H1 (cell line): Measurements from ENCODE around the gene RUNX1. TPM values are rescaled to one million over a fixed set of nuclear protein-coding genes. Genes with fewer than 3 reads are reported as not detected.

Source experiments
- CTCF ChIA-PET: fragments of 300-600 bp; sonication (Branson Sonifier 250); formaldehyde crosslinking; loops from one replicate; lab custom pipeline; 2021; ENCODE audit not compliant: partially characterized antibody; lab: Charles Lee
- POLR2A ChIA-PET: fragments of 300-600 bp; sonication (Branson Sonifier 250); formaldehyde crosslinking; loops from one replicate; lab custom pipeline; 2021; ENCODE audit warnings: inconsistent platforms; ENCODE audit not compliant: partially characterized antibody; lab: Charles Lee
- DNase-seq, 2 experiments: peaks; one replicate each; pipeline versions ENCODE4 v3.0.0 to v3.0.0-alpha.2; 2010 to 2022; ENCODE audit warnings: low spot score in 2 of 2, low read depth in 1 of 2, mixed read lengths in 1 of 2
- FAIRE-seq: peaks from 2 replicates; lab custom pipeline; 2011; peaks lifted over from hg19 to GRCh38; lab: Jason Lieb, UNC
- H2AFZ ChIP-seq: 2 replicates; pipeline ENCODE4 v1.8.1; 2012; ENCODE audit warnings: low read length, inconsistent platforms
- H2AK5ac ChIP-seq: 2 replicates; pipeline ENCODE4 v1.6.1; 2013; ENCODE audit warnings: low read depth, low read length
- H2BK120ac ChIP-seq: replicated peaks from 2 replicates; pipeline ENCODE3; 2013; ENCODE audit warnings: low read depth, low read length, inconsistent platforms
- H2BK12ac ChIP-seq: 2 replicates; pipeline ENCODE4 v1.6.1; 2013; ENCODE audit warnings: low read depth, low read length
- H2BK15ac ChIP-seq: 2 replicates; pipeline ENCODE4 v1.6.1; 2013; ENCODE audit warnings: low read length
- H2BK20ac ChIP-seq: 2 replicates; pipeline ENCODE4 v1.6.1; 2013; ENCODE audit warnings: low read length
- H2BK5ac ChIP-seq: 2 replicates; pipeline ENCODE4 v1.6.1; 2013; ENCODE audit warnings: low read depth, low read length
- H3K14ac ChIP-seq: 2 replicates; pipeline ENCODE4 v1.6.1; 2013; ENCODE audit warnings: inconsistent platforms; ENCODE audit not compliant: insufficient read length
- H3K18ac ChIP-seq: 2 replicates; pipeline ENCODE4 v1.6.1; 2013; ENCODE audit warnings: low read length; ENCODE audit errors: extremely low read depth
- H3K23ac ChIP-seq: 2 replicates; pipeline ENCODE4 v1.6.1; 2013; ENCODE audit warnings: inconsistent platforms; ENCODE audit not compliant: insufficient read length
- H3K23me2 ChIP-seq: 2 replicates; pipeline ENCODE4 v1.6.1; 2013; ENCODE audit warnings: low read depth, low read length
- H3K27ac ChIP-seq: 2 replicates; pipeline ENCODE4 v1.6.1; 2011; ENCODE audit warnings: low read depth, low read length, inconsistent platforms
- H3K27me3 ChIP-seq, 4 experiments: replicated peaks in 1 of 4; 1 replicate in 1 of 4; 2 replicates in 3 of 4; pipeline versions ENCODE4 v1.6.1 to v1.8.1; 2011 to 2013; ENCODE audit warnings: low read length in 3 of 4, mild to moderate bottlenecking in 3 of 4, inconsistent platforms in 2 of 4, mixed read lengths in 2 of 4, moderate library complexity in 1 of 4; ENCODE audit not compliant: control insufficient read depth in 3 of 4, insufficient read depth in 3 of 4; ENCODE audit errors: extremely low read depth in 1 of 4
- H3K36me3 ChIP-seq, 4 experiments: 2 replicates each; pipeline versions ENCODE4 v1.6.1 to v1.8.1; 2011 to 2013; ENCODE audit warnings: mild to moderate bottlenecking in 4 of 4, low read length in 3 of 4, moderate library complexity in 2 of 4, control low read depth in 1 of 4, inconsistent platforms in 1 of 4; ENCODE audit not compliant: insufficient read depth in 4 of 4, control insufficient read depth in 2 of 4
- H3K4ac ChIP-seq: replicated peaks from 2 replicates; pipeline ENCODE3; 2013; ENCODE audit warnings: low read length, low read depth, mixed read lengths, inconsistent platforms; ENCODE audit not compliant: insufficient read length
- H3K4me1 ChIP-seq, 4 experiments: replicated peaks in 1 of 4; 1 replicate in 1 of 4; 2 replicates in 3 of 4; pipeline versions ENCODE4 v1.6.1 to v1.8.1; 2011 to 2013; ENCODE audit warnings: low read length in 3 of 4, inconsistent platforms in 2 of 4, mixed read lengths in 1 of 4; ENCODE audit not compliant: insufficient read depth in 4 of 4, control insufficient read depth in 3 of 4
- H3K4me2 ChIP-seq, 2 experiments: 2 replicates each; pipeline versions ENCODE4 v1.6.1 to v1.8.1; 2011 to 2013; ENCODE audit warnings: low read depth in 2 of 2, low read length in 2 of 2, control low read depth in 1 of 2, inconsistent platforms in 1 of 2, mild to moderate bottlenecking in 1 of 2; ENCODE audit not compliant: insufficient read depth in 1 of 2
- H3K4me3 ChIP-seq, 4 experiments: fragments of 200-600, 300-600 bp in 1 of 4; sonication (generic), shearing (Covaris generic), sonication (Bioruptor Twin) in 1 of 4; 2 replicates each; pipeline versions ENCODE4 v1.5.1 to v1.8.1; 2011 to 2016; ENCODE audit warnings: low read length in 4 of 4, low read depth in 3 of 4, control low read depth in 2 of 4, inconsistent platforms in 2 of 4, mild to moderate bottlenecking in 2 of 4, mixed read lengths in 1 of 4, moderate library complexity in 1 of 4; ENCODE audit not compliant: insufficient read depth in 2 of 4; ENCODE audit errors: extremely low read depth in 1 of 4
- H3K56ac ChIP-seq: replicated peaks from 2 replicates; pipeline ENCODE3; 2013; ENCODE audit warnings: low read depth, mild to moderate bottlenecking, mixed read lengths, low read length, inconsistent platforms; ENCODE audit not compliant: insufficient read length
- H3K79me1 ChIP-seq: 2 replicates; pipeline ENCODE4 v1.6.1; 2013; ENCODE audit warnings: low read depth, low read length, control low read depth
- H3K79me2 ChIP-seq, 2 experiments: 2 replicates each; pipeline versions ENCODE4 v1.6.1 to v1.8.1; 2012 to 2013; ENCODE audit warnings: low read length in 2 of 2, mild to moderate bottlenecking in 2 of 2, inconsistent platforms in 1 of 2; ENCODE audit not compliant: insufficient read depth in 2 of 2, control insufficient read depth in 1 of 2
- H3K9ac ChIP-seq, 4 experiments: replicated peaks in 1 of 4; 1 replicate in 1 of 4; 2 replicates in 3 of 4; pipeline versions ENCODE4 v1.6.1 to v1.8.1; 2011 to 2013; ENCODE audit warnings: low read depth in 3 of 4, low read length in 3 of 4, control low read depth in 2 of 4, mild to moderate bottlenecking in 2 of 4, moderate library complexity in 2 of 4, inconsistent platforms in 1 of 4; ENCODE audit errors: extremely low read depth in 1 of 4
- H3K9me3 ChIP-seq, 2 experiments: 2 replicates each; pipeline versions ENCODE4 v1.6.1 to v1.8.1; 2012 to 2013; ENCODE audit warnings: mild to moderate bottlenecking in 2 of 2, moderate library complexity in 2 of 2, control low read depth in 1 of 2, inconsistent platforms in 1 of 2, low read depth in 1 of 2, low read length in 1 of 2, mixed read lengths in 1 of 2; ENCODE audit not compliant: insufficient read depth in 2 of 2
- H4K20me1 ChIP-seq, 2 experiments: replicated peaks in 1 of 2; 2 replicates each; pipeline versions ENCODE3 to v1.8.1; 2011 to 2013; ENCODE audit warnings: inconsistent platforms in 2 of 2, low read length in 2 of 2, mild to moderate bottlenecking in 1 of 2; ENCODE audit not compliant: insufficient read depth in 2 of 2, control insufficient read depth in 1 of 2
- H4K5ac ChIP-seq: 2 replicates; pipeline ENCODE4 v1.6.1; 2013; ENCODE audit warnings: low read length, low read depth, mixed read lengths, inconsistent platforms; ENCODE audit not compliant: insufficient read length
- H4K8ac ChIP-seq: 2 replicates; pipeline ENCODE4 v1.8.0; 2013; ENCODE audit warnings: mild to moderate bottlenecking, moderate library complexity, low read length, inconsistent platforms; ENCODE audit not compliant: insufficient read depth; ENCODE audit errors: extremely low read depth
- H4K91ac ChIP-seq: replicated peaks from 2 replicates; pipeline ENCODE3; 2013; ENCODE audit warnings: low read length, mixed read lengths, inconsistent platforms; ENCODE audit not compliant: insufficient read length
- WGBS, 2 experiments: shearing (Covaris generic) in 1 of 2; methylation state at CpG; one replicate each; pipeline versions ENCODE4 v1.1.6 to v1.1.7; 2013 to 2015; ENCODE audit warnings: low lambda C conversion rate in 2 of 2, mixed read lengths in 2 of 2, inconsistent platforms in 1 of 2, low coverage in 1 of 2, missing lambda C conversion rate in 1 of 2; ENCODE audit not compliant: insufficient replicate concordance in 2 of 2, insufficient coverage in 1 of 2, insufficient read length in 1 of 2; ENCODE audit errors: extremely low coverage in 1 of 2, missing lambda C conversion rate in 1 of 2; 5-methylcytosine and 5-hydroxymethylcytosine counted together
- polyA plus RNA-seq, 7 experiments: library from polyadenylated mRNA; depleted of rRNA in 3 of 7; stranded (reverse) in 5 of 7; unstranded in 2 of 7; fragments of >200 nt in 5 of 7; fragments of 200-250 nt in 2 of 7; gene quantifications; 1 replicate in 5 of 7; 2 replicates in 1 of 7; 4 replicates in 1 of 7; pipeline versions ENCODE4 v1.2.1 to v1.2.3, GENCODE V29; 2011 to 2013; ENCODE audit warnings: missing spikeins in 2 of 7, mixed read lengths in 2 of 7
- total RNA-seq: library from RNA; stranded (reverse); fragmentation: NEBNext Ultra II Directional; extraction: Animal tissue kit (Norgen Biotek cat#: 25700); gene quantifications from 2 replicates; pipeline ENCODE4 v1.2.1, GENCODE V29; 2021

RUNX1 gene
- total and polyA plus RNA-seq, 2 of the 8 experiments (the other 6 are each of a cell fraction or from before 2014, with no cell fraction given) = 0.20 to 0.60 TPM

GRCh38 chr21:34834852-34835501 is 214.1 kb downstream of the RUNX1 start:
- no peak overlapping the region for H3K27ac ChIP-seq
- H4K5ac ChIP-seq = no peak overlapping the region
- no peak overlapping the region for H4K8ac ChIP-seq
- H3K56ac ChIP-seq = no peak overlapping the region
- H3K23ac ChIP-seq = no peak overlapping the region
- H3K23me2 ChIP-seq = no peaks in the 10 kb centered on the region
- H2BK15ac ChIP-seq = peak overlapping the region; percentile 32; the same call in 1 of the 2 replicates
- peak overlapping the region; percentile 68; the same call in 1 of the 2 replicates for H2BK5ac ChIP-seq
- peak overlapping the region; percentile 66; the same call in 1 of the 2 replicates for H2BK20ac ChIP-seq
- no peak overlapping the region; a peak in 1 of 8 replicates for H3K4me3 ChIP-seq
- peak overlapping the region; percentile 78; the same call in 1 of the 2 replicates for H2BK12ac ChIP-seq
- no peak overlapping the region for H2AFZ ChIP-seq
- H2BK120ac ChIP-seq = no peak overlapping the region
- H3K4me2 ChIP-seq = 0 out of 4 replicates have a peak overlapping the region, but pooled peaks of 1 of the 2 experiments have one; percentile 2
- no peaks in the 10 kb centered on the region for H3K9me3 ChIP-seq
- no peaks in the 10 kb centered on the region for H3K36me3 ChIP-seq
- no peaks in the 10 kb centered on the region for H4K20me1 ChIP-seq
- ChIA-PET CTCF (interaction anchor here (1.3 kb wide), 1 partner anchor 23 kb away, joined by 3 read pairs; no protein-coding TSS in a partner anchor), POLR2A (interaction anchor here (1.3 kb wide), 1 partner anchor 10 kb away, joined by 3 read pairs; no protein-coding TSS in a partner anchor)
- peak overlapping the region; percentile 44 for H3K4ac ChIP-seq
- FAIRE-seq (no peak), DNase-seq (no peak)
- H3K14ac ChIP-seq = no peak overlapping the region
- no peaks in the 10 kb centered on the region for H3K27me3 ChIP-seq
- peaks cover 7 to 25% (median 13%) of the 10 kb centered on the region in 4 experiments for H3K4me1 ChIP-seq
- H4K91ac ChIP-seq = peak overlapping the region; percentile 80
- H2AK5ac ChIP-seq = no peak overlapping the region
- H3K18ac ChIP-seq = peak overlapping the region; percentile 48; the same call in 1 of the 2 replicates
- 88% methylated on average over 11 of the region's 11 CpGs; no CpG with 5 or more reads in 1 of the 2 experiments for WGBS, 2 experiments
- no peaks in the 10 kb centered on the region for H3K79me1 ChIP-seq
- no peak overlapping the region for H3K9ac ChIP-seq
- H3K79me2 ChIP-seq = no peaks in the 10 kb centered on the region
